ENCODE results near the gene SRXN1. TPM values are rescaled to one million over a fixed set of nuclear protein-coding genes. Genes with fewer than 3 reads are reported as not detected.

SRXN1 gene
- total RNA-seq, 2 experiments from 2014 or later, result 13.3 to 14.1 TPM

DNA sequence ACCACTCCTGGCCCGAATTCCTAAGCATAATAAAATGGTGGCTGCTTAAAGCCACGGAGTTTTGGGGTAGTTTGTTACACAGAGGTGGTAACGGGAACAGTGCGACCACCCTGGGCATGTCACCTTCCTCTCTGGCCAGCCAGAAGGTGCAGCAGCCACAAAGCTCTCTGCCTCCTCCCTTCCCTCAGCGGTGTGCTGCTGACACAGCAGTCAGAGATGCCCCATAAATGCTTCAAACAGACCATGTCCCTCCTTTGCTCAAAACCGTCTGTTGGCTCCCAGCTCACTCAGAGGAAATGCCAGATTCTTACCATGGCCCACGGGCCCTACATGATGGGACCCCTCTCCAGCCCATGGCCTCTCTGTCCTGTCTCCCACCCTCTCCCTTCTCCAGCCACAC lies 30.8 kb downstream of the SRXN1 start:
- CTCF ChIA-PET, result no interaction called here
- Mint-ChIP-seq H3K27me3 (peaks cover 32% of the 10 kb centered on the region), H3K9me3 (peaks cover 8% of the 10 kb centered on the region), H3K4me3 (no peak overlapping the region), H3K4me1 (ENCODE audit: low read depth) (no peaks in the 10 kb centered on the region), H3K36me3 (no peaks in the 10 kb centered on the region), H3K27ac (no peak overlapping the region)
- no peak for DNase-seq
- POLR2A ChIA-PET, result no interaction called here
- intact Hi-C loops (cut with micrococcal nuclease), result no loop called here

DNA sequence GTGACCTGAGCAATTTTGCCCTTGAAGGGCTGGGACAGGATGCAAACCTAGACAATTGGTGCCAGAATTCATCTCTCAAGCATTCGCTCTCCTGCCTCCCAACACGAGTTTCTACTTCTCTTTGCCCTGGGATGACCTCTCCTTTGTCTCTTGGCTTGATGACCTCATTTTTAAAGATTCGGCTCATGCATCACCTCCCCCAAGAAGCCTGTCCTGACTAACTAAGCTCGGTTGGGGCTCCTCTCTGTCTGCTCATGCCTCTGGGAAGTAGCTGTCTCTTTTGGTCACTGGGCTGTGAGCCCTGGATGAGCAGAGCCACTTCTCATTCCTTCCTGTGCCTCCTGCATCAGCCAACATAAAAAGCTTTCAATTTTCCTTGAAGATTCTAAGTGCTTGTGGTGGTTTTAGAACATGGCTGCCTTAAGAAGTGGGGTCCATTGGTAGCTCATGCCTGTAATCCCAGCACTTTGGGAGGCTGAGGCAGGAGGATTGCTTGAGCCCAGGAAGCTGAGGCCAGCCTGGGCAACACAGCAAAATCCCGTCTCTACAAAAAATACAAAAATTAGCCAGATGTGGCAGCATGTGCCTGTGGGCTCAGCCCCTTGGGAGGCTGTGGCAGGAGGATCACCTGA lies 31.8 kb downstream of the SRXN1 start:
- H3K9me3 Mint-ChIP-seq, result peaks cover 8% of the 10 kb centered on the region
- intact Hi-C loops (cut with micrococcal nuclease), result no loop called here

DNA sequence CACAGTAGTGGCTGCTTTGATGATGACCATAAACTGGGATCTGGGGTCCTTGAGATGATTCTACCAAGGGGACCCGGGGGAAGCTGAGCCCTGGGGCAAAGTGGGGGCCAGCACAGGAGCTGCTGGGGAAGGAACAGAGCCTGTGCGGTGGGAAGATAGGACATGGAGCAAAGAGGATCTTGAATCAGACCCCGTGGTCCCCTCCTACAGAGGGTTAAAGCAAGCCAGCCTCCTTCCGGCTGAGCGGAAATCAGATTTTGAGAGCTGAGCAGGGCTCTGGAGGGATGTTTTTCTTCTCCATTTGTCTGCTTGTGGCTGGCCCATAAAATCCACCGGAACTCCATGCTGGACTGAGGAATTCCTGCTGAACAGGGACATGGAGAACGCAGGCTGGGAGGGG lies 32.8 kb downstream of the SRXN1 start:
- H3K27me3 Mint-ChIP-seq, result peaks cover 36% of the 10 kb centered on the region

More for the DNA sequence above, 31.8 kb downstream of the SRXN1 start:
- ChIA-PET CTCF (interaction anchor here (0.7 to 4.1 kb wide), 2 partner anchors 24 to 60 kb away, joined by 3 to 15 read pairs; no protein-coding TSS in a partner anchor), POLR2A (no interaction called here)
- H3K4me3 Mint-ChIP-seq, result no peak overlapping the region
- no peak overlapping the region for H3K27ac Mint-ChIP-seq
- peaks cover 32% of the 10 kb centered on the region for H3K27me3 Mint-ChIP-seq
- no peaks in the 10 kb centered on the region for H3K36me3 Mint-ChIP-seq
- no peak for DNase-seq
- H3K4me1 Mint-ChIP-seq (ENCODE audit: low read depth), result no peaks in the 10 kb centered on the region

DNA sequence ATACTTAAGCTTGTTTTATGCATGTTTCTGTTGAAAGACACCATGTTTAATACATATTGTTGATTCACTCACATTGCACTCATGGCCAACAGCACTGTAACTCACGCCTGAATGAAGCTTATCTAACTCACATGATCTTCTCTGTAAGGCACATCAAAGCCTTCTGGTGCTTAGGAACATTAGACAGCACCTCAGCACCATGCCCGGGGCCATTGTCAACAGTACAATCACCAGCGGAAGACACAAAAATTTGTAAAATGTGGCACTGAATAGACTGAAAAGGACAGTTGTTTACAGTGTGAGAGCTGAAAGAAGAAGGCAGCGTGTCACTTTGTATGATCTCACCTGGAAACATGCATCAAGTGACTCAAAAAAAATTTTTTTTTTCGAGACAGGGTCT lies 34.0 kb downstream of the SRXN1 start:
- ChIA-PET POLR2A (no interaction called here), CTCF (interaction anchor here (1.1 to 4.1 kb wide), 3 partner anchors 26 to 57 kb away, joined by 3 to 15 read pairs (median 3); no protein-coding TSS in a partner anchor)
- no peaks in the 10 kb centered on the region for H3K4me1 Mint-ChIP-seq (ENCODE audit: low read depth)
- H3K4me3 Mint-ChIP-seq, result no peak overlapping the region
- intact Hi-C loops (cut with micrococcal nuclease), result no loop called here
- DNase-seq, result no peak
- peaks cover 8% of the 10 kb centered on the region for H3K9me3 Mint-ChIP-seq
- peaks cover 41% of the 10 kb centered on the region for H3K27me3 Mint-ChIP-seq
- no peak overlapping the region for H3K27ac Mint-ChIP-seq
- no peaks in the 10 kb centered on the region for H3K36me3 Mint-ChIP-seq

More for the DNA sequence above, 32.8 kb downstream of the SRXN1 start:
- H3K9me3 Mint-ChIP-seq, result peaks cover 8% of the 10 kb centered on the region
- no peak overlapping the region for H3K4me3 Mint-ChIP-seq
- ChIA-PET CTCF (interaction anchor here (4.1 kb wide), 1 partner anchor 25 kb away, joined by 15 read pairs; no protein-coding TSS in a partner anchor), POLR2A (no interaction called here)
- no peaks in the 10 kb centered on the region for H3K4me1 Mint-ChIP-seq (ENCODE audit: low read depth)
- H3K27ac Mint-ChIP-seq, result no peak overlapping the region
- H3K36me3 Mint-ChIP-seq, result no peaks in the 10 kb centered on the region
- intact Hi-C loops (cut with micrococcal nuclease), result no loop called here
- DNase-seq, result no peak

DNA sequence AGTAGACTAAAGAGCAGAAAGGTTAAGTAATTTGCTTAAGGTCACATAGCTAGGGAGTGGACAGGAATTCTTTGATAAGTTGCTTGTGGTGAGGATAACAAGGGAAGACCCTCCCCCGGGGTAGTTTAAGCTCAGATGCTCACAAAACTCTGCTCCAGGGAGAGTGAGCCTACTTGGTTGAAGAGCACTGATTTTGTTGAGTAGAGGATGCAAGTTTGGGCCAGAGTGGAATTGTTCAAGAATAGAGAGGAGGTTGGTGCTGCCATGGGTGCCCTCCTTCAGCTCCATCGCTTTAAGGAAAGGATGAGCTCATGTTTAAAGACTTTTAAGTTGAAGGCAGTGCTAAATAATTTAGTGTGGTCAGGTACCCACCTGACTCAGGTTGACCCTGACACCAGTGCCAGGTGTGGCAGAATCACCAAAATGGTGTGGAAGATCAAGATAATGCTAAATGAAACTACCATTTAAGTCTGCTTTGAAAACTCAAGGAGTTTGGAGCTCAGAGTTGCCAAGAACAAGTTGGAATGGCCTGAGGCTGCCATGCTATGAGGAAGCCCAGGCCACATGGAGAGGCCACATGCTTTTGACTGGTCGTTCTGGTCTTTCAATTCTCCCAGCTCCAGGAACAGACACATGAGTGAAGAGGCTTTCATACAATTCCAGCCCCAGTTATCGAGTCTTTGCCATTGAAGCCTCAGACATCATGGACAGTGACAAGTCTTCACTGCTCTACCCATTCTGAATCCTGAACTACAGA lies 34.9 kb downstream of the SRXN1 start:
- Mint-ChIP-seq H3K4me3 (no peak overlapping the region), H3K27ac (no peak overlapping the region), H3K4me1 (ENCODE audit: low read depth) (no peaks in the 10 kb centered on the region), H3K27me3 (peaks cover 40% of the 10 kb centered on the region), H3K36me3 (no peaks in the 10 kb centered on the region), H3K9me3 (peaks cover 8% of the 10 kb centered on the region)
- no peak for DNase-seq
- CTCF ChIA-PET, result interaction anchor here (1.1 to 4.1 kb wide), 4 partner anchors 27 to 143 kb away, joined by 3 to 15 read pairs (median 3); no protein-coding TSS in a partner anchor
- intact Hi-C loops (cut with micrococcal nuclease), result no loop called here
- POLR2A ChIA-PET, result no interaction called here

DNA sequence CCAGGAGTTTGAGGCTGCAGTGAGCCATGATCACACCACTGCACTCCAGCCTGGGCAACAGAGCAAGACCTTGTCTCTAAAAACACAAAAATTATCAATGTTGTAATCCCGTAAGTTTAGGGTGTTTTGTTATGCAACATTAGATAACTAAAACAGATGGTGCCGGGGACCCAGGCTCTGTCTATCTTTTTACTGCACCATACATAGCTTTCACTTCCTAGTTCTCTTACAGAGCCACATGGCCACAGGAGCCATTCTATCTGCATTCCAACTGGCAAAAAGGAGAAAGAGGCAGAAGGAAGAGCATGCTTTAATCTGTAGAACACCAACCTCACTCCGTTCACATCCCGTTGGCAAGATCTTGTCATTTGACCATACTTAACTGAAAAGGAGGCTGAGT lies 37.5 kb downstream of the SRXN1 start:
- Mint-ChIP-seq H3K36me3 (no peaks in the 10 kb centered on the region), H3K4me1 (ENCODE audit: low read depth) (peaks cover 11% of the 10 kb centered on the region), H3K9me3 (peaks cover 8% of the 10 kb centered on the region), H3K4me3 (no peak overlapping the region), H3K27ac (no peak overlapping the region), H3K27me3 (peaks cover 47% of the 10 kb centered on the region)
- ChIA-PET CTCF (no interaction called here), POLR2A (no interaction called here)
- no peak for DNase-seq
- intact Hi-C loops (cut with micrococcal nuclease), result no loop called here

DNA sequence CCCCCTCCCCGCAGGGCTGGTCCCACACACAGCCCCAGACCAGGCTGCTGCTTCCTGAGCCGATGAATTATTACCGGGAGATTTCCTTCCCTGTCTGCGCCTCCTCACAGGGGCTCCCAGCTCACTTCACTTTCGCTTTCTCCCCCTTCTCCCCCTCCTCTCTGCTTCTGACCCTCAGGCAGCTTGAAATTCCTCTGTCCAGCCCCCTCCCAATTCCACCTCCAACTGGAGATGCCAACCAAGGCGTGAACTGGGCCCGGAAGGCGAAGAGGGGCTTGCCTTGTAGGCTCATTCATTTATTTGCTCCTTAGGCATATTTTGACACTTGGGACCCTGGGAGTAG lies 41.2 kb downstream of the SRXN1 start:
- no peaks in the 10 kb centered on the region for H3K9me3 Mint-ChIP-seq
- peaks cover 12% of the 10 kb centered on the region for H3K4me1 Mint-ChIP-seq (ENCODE audit: low read depth)
- peaks cover 49% of the 10 kb centered on the region for H3K27me3 Mint-ChIP-seq
- ChIA-PET CTCF (interaction anchor here (3.4 kb wide), 1 partner anchor 33 kb away, joined by 13 read pairs; no protein-coding TSS in a partner anchor), POLR2A (no interaction called here)
- H3K36me3 Mint-ChIP-seq, result no peaks in the 10 kb centered on the region
- no peak for DNase-seq
- H3K4me3 Mint-ChIP-seq, result no peak overlapping the region
- intact Hi-C loops (cut with micrococcal nuclease), result loop anchor here (5.0 kb wide), 1 partner anchor 35 kb away; no protein-coding TSS in a partner anchor
- no peak overlapping the region for H3K27ac Mint-ChIP-seq

DNA sequence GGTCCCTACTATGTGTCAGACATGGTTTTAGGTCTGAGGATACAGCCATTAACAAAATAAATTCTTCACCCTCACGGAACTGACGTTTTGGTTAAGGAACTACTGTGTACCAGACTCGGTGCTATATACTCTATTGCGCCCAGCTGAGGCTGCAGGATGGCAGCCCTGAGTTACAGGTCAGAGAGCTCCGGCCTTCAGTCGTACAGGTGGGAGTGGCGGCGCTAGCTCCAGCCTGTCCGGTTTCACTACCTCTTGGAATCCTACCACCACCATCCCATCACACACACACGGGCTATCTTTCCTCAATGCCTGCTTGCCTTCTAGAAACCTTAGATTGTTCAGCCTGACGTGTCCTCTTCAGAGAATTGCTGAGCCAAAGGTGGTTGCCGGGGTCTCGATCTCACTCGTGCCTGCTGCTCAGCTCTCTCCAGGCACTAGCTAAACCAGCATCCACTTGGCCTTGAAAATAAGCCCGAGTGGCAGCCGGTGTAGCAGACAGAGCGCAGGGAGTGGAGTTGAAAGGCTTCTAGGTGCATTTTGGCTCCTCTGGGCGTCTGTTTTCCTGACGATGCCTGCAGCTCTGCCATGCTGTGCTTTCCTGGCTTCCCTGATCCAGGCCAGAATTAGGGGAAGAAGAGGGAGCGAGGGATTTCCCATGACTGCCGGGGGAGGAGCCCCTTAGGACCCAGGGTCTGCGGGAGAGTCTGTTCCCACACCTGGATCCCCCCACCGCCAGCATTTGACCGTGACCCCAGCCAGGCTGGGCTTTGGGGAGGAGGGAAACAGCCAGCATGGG lies 41.8 kb downstream of the SRXN1 start:
- H3K27me3 Mint-ChIP-seq, result peaks cover 49% of the 10 kb centered on the region
- intact Hi-C loops (cut with micrococcal nuclease), result loop anchor here (5.0 kb wide), 1 partner anchor 36 kb away; no protein-coding TSS in a partner anchor
- no peaks in the 10 kb centered on the region for H3K9me3 Mint-ChIP-seq
- CTCF ChIA-PET, result interaction anchor here (3.4 kb wide), 1 partner anchor 34 kb away, joined by 13 read pairs; no protein-coding TSS in a partner anchor
- H3K36me3 Mint-ChIP-seq, result no peaks in the 10 kb centered on the region
- no peak for DNase-seq
- POLR2A ChIA-PET, result no interaction called here
- H3K27ac Mint-ChIP-seq, result no peak overlapping the region
- H3K4me3 Mint-ChIP-seq, result no peak overlapping the region
- H3K4me1 Mint-ChIP-seq (ENCODE audit: low read depth), result peaks cover 12% of the 10 kb centered on the region

DNA sequence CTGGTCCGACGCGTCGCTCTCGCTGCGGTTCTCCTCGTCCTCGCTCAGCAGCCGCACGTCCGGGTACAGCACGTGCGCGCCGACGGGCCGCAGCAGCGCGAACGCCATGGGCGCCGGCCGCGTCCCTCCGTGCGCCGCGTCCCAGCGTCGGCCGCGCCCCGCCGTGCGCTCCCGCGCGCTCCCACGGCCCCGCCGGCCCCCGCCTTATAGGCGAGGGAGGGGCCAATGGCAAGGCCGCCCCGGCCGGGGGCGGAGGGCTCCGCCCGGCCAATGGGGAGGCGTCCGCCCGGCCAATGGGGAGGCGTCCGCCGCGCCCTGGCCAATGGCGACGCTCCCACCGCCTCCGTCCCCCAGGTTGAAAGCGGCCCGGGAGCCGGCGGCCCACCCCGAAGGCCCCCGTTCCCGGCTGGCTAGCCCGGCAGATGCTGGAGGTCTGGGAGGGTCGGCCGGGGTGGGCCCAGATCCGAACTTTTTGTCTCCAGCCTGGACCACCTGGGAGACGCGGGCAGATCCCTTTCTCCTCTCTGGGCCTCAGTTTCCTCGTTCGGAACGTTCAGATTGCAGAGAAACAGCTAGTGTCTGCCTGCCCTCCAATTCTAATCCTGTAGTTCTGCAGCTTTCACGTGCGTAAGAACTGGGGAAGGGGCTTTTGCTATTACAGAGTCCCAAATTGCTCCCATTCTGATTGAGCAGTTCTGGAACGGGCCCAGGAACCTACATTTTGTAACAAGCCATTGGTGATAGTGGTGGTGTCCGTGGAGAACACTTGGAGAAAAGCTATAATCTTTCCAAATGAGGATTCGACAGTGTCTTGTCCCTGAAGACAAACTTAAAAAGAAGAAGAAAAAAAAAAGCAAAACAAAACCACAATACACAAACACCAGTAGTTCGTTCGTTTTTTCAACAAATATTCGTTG lies 42.6 kb downstream of the SRXN1 start, which contains the start of gene TCF15:
Gene TCF15, minus strand, starts transcription at position 180 of the 917 bp plus-strand sequence. Its CDS starts 72 bp downstream, at position 108.
- peak; percentile 20 for DNase-seq
- no peaks in the 10 kb centered on the region for H3K36me3 Mint-ChIP-seq
- intact Hi-C loops (cut with micrococcal nuclease), result loop anchor here (5.0 kb wide), 1 partner anchor 37 kb away; no protein-coding TSS in a partner anchor
- POLR2A ChIA-PET, result no interaction called here
- H3K4me1 Mint-ChIP-seq (ENCODE audit: low read depth), result peaks cover 12% of the 10 kb centered on the region
- CTCF ChIA-PET, result interaction anchor here (3.4 kb wide), 1 partner anchor 35 kb away, joined by 13 read pairs; no protein-coding TSS in a partner anchor
- H3K27me3 Mint-ChIP-seq, result peaks cover 51% of the 10 kb centered on the region
- H3K9me3 Mint-ChIP-seq, result no peaks in the 10 kb centered on the region
- no peak within 1 kb of the TSS for H3K27ac Mint-ChIP-seq
- H3K4me3 Mint-ChIP-seq, result no peak within 1 kb of the TSS

GRCh38 chr20:609371-609964 lies 43.5 kb downstream of the SRXN1 start:
- ChIA-PET POLR2A (no interaction called here), CTCF (no interaction called here)
- Mint-ChIP-seq H3K4me1 (ENCODE audit: low read depth) (peaks cover 12% of the 10 kb centered on the region), H3K36me3 (no peaks in the 10 kb centered on the region), H3K9me3 (no peaks in the 10 kb centered on the region), H3K27ac (no peak overlapping the region), H3K4me3 (no peak overlapping the region), H3K27me3 (peaks cover 47% of the 10 kb centered on the region)
- intact Hi-C loops (cut with micrococcal nuclease), result no loop called here
- DNase-seq, result no peak

- ChIA-PET CTCF (no interaction called here), POLR2A (no interaction called here)
- H3K27me3 Mint-ChIP-seq, result peaks cover 45% of the 10 kb centered on the region
- no peak for DNase-seq
- H3K36me3 Mint-ChIP-seq, result no peaks in the 10 kb centered on the region
- H3K4me3 Mint-ChIP-seq, result no peak overlapping the region
- intact Hi-C loops (cut with micrococcal nuclease), result no loop called here
- peaks cover 12% of the 10 kb centered on the region for H3K4me1 Mint-ChIP-seq (ENCODE audit: low read depth)
- H3K27ac Mint-ChIP-seq, result no peak overlapping the region
- H3K9me3 Mint-ChIP-seq, result no peaks in the 10 kb centered on the region
Observed at GRCh38 chr20:608970-609369, 44.0 kb downstream of the SRXN1 start.
